Measurements from ENCODE around the gene PCSK5.

DNA sequence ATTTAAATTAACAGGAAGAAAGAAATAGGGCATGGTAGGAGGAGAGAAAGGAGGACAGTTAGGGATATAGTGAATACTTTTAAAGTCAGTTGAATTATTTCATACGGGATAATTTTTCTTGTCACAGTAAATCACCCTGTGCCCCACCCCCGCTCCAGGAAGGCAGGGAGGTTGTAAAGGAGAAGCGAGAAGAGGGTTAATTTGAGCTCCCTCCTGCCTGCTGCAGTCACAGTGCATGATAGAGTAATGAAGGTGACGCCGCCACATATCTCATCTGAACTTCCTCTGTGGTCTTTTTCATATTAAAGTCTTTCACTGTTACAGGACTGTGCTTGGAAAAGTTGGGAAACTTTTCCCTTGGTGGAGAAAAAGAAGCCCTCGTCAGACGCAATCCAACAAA lies 896 bp upstream of the PCSK5 start:
- TF ChIP-seq, protein P1, sequence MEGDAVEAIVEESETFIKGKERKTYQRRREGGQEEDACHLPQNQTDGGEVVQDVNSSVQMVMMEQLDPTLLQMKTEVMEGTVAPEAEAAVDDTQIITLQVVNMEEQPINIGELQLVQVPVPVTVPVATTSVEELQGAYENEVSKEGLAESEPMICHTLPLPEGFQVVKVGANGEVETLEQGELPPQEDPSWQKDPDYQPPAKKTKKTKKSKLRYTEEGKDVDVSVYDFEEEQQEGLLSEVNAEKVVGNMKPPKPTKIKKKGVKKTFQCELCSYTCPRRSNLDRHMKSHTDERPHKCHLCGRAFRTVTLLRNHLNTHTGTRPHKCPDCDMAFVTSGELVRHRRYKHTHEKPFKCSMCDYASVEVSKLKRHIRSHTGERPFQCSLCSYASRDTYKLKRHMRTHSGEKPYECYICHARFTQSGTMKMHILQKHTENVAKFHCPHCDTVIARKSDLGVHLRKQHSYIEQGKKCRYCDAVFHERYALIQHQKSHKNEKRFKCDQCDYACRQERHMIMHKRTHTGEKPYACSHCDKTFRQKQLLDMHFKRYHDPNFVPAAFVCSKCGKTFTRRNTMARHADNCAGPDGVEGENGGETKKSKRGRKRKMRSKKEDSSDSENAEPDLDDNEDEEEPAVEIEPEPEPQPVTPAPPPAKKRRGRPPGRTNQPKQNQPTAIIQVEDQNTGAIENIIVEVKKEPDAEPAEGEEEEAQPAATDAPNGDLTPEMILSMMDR (IDR thresholded peaks at IDR 0.05), result no peak
- no peak for TF ChIP-seq POLR2A (IDR thresholded peaks at IDR 0.05)

Data from right lobe of liver (tissue), 4 donors.